Activated CD4-positive, alpha-beta T cell treated with anti-CD3 and anti-CD28 coated beads for 1 hour (primary cell): ENCODE measurements around the gene ZNF148.

Experiments
- DNase-seq: peaks from one replicate; pipeline ENCODE4 v3.0.0-alpha.2; 2020

The ZNF148 gene

GRCh38 chr3:125325746-125326145 lies 49.4 kb downstream of the ZNF148 start:
- DNase-seq = no peak

GRCh38 chr3:125324341-125324740 lies 50.8 kb downstream of the ZNF148 start:
- no peak for DNase-seq

- DNase-seq = no peak
Observed at GRCh38 chr3:125322917-125323316, 52.2 kb downstream of the ZNF148 start.

GRCh38 chr3:125322166-125322565 lies 53.0 kb downstream of the ZNF148 start:
- DNase-seq = no peak

GRCh38 chr3:125319765-125320164 lies 55.4 kb downstream of the ZNF148 start:
- DNase-seq = no peak

- DNase-seq = no peak
Observed at GRCh38 chr3:125318871-125319270, 56.3 kb downstream of the ZNF148 start.

GRCh38 chr3:125318167-125318865 lies 56.8 kb downstream of the ZNF148 start:
- DNase-seq = no peak

GRCh38 chr3:125317761-125318160 lies 57.4 kb downstream of the ZNF148 start:
- no peak for DNase-seq

- no peak for DNase-seq
Observed at GRCh38 chr3:125316949-125317348, 58.2 kb downstream of the ZNF148 start.

- DNase-seq = no peak
Observed at GRCh38 chr3:125316246-125316645, 58.9 kb downstream of the ZNF148 start.

GRCh38 chr3:125313060-125313635 lies 62.0 kb downstream of the ZNF148 start:
- no peak for DNase-seq

- DNase-seq = peak; percentile 29
Observed at GRCh38 chr3:125310623-125311081, 64.5 kb downstream of the ZNF148 start.

GRCh38 chr3:125309476-125309875 lies 65.6 kb downstream of the ZNF148 start:
- DNase-seq = no peak

- DNase-seq = no peak
Observed at GRCh38 chr3:125306620-125307019, 68.5 kb downstream of the ZNF148 start.

GRCh38 chr3:125302932-125303331 lies 72.2 kb downstream of the ZNF148 start:
- DNase-seq = no peak

- DNase-seq = no peak
Observed at GRCh38 chr3:125300416-125300815, 74.7 kb downstream of the ZNF148 start.

GRCh38 chr3:125294411-125294810 lies 80.7 kb downstream of the ZNF148 start:
- no peak for DNase-seq

- DNase-seq = no peak
Observed at GRCh38 chr3:125292015-125292414, 83.1 kb downstream of the ZNF148 start.

GRCh38 chr3:125289429-125289981 lies 85.6 kb downstream of the ZNF148 start:
- no peak for DNase-seq

- DNase-seq = no peak
Observed at GRCh38 chr3:125287248-125287647, 87.9 kb downstream of the ZNF148 start.

GRCh38 chr3:125281381-125281780 lies 93.7 kb downstream of the ZNF148 start:
- no peak for DNase-seq

GRCh38 chr3:125280668-125281361 lies 94.3 kb downstream of the ZNF148 start:
- no peak for DNase-seq

- no peak for DNase-seq
Observed at GRCh38 chr3:125278155-125278554, 97.0 kb downstream of the ZNF148 start.

- DNase-seq = no peak
Observed at GRCh38 chr3:125271127-125271526, 104.0 kb downstream of the ZNF148 start.
